Effector memory CD4-positive, alpha-beta T cell (primary cell): ENCODE measurements around the gene NUP214.
"Not testable (repeated sequence)": the region's sequence is repeated elsewhere in the genome, so short reads cannot be mapped to it uniquely, and the experiment has no call there.

ENCODE experiments used
- DNase-seq, 3 donors: peaks; one replicate each; pipeline ENCODE4 v3.0.0-alpha.2; 2020
- H3K27ac ChIP-seq: 2 replicates; pipeline ENCODE4 v1.7.0; 2013; ENCODE audit warnings: mild to moderate bottlenecking, low read length, moderate library complexity; ENCODE audit not compliant: insufficient read depth, poor library complexity, severe bottlenecking
- H3K27me3 ChIP-seq: replicated peaks from 2 replicates; pipeline ENCODE4 v1.7.0; 2013; ENCODE audit warnings: mild to moderate bottlenecking, low read length; ENCODE audit not compliant: insufficient read depth, control insufficient read depth, poor library complexity, severe bottlenecking
- H3K36me3 ChIP-seq: 2 replicates; pipeline ENCODE4 v1.7.0; 2013; ENCODE audit warnings: mild to moderate bottlenecking, low read length, moderate library complexity; ENCODE audit not compliant: control insufficient read depth, insufficient read depth
- H3K4me1 ChIP-seq: 2 replicates; pipeline ENCODE4 v1.7.0; 2013; ENCODE audit warnings: low read length, mild to moderate bottlenecking; ENCODE audit not compliant: control insufficient read depth, insufficient read depth, poor library complexity, severe bottlenecking
- H3K4me3 ChIP-seq: 2 replicates; pipeline ENCODE4 v1.7.0; 2013; ENCODE audit warnings: low read length, low read depth, mild to moderate bottlenecking; ENCODE audit not compliant: insufficient read depth, poor library complexity, severe bottlenecking
- H3K9me3 ChIP-seq: 2 replicates; pipeline ENCODE4 v1.7.0; 2013; ENCODE audit warnings: mild to moderate bottlenecking, low read length, moderate library complexity; ENCODE audit not compliant: control insufficient read depth

NUP214 gene

DNA sequence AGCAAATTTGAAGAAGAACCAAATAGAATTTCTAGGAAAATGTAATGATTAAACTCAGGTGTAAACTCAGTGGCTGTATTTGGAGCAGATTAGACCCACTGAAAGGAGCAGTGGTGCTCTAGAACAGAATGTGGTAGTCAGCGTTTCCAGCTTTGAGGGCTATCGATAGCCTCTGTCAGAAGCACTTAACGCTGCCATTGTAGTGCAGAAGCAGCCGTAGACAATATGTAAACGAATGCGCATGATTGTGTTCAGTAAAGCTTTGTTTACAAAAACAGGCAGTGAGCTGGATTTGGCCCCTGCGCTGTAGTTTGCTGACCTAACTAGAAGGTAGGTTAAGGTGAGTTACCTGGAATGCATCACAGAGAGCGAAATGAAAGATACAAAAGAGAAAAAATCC, 78.9 kb downstream of the NUP214 start:
- no peak overlapping the region for H3K27ac ChIP-seq

DNA sequence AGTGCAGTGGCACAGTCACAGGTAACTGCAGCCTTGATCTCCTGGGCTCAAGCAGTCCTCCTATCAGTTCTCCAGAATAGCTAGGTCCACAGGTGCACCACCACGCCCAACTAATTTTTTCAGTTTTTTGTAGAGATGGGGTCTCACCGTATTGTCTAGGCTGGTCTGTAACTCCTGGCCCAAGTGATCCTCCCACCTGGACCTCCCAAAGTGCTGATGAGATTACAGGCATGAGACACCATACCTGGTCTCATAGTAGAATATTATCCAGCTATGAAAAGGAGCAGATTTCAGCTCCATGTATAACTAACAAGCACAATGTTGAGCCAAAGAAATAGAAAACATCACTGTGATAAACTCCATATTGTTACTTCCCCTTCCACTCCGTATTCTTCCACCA, 81.1 kb downstream of the NUP214 start:
- DNase-seq, result no peak
- Histone ChIP-seq H3K27ac (no peak overlapping the region), H3K4me3 (no peak overlapping the region), H3K9me3 (no peaks in the 10 kb centered on the region), H3K27me3 (no peaks in the 10 kb centered on the region), H3K36me3 (peaks cover 20% of the 10 kb centered on the region), H3K4me1 (no peaks in the 10 kb centered on the region)

More for the DNA sequence above, 78.9 kb downstream of the NUP214 start:
- no peak for DNase-seq
- Histone ChIP-seq H3K27me3 (no peaks in the 10 kb centered on the region), H3K36me3 (peaks cover 26% of the 10 kb centered on the region), H3K4me3 (no peak overlapping the region), H3K9me3 (no peaks in the 10 kb centered on the region), H3K4me1 (no peaks in the 10 kb centered on the region)

DNA sequence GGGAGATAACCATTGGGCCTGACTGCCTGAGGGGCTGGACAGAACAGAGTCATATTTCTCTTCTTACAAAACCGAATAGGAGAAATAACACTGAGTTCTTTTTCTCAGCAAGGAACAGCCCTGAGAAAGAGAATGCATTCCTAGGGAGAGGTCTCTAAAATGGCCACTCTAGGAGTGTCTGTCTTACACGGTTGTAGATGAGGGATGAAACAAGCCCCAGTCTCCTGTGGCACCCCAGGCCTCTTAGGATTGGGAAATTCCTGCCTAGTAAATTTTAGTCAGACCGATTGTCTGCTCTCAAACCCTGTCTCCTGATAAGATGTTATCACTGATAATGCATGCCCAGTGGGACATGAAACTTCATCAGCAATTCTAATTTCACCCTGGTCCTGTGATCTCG, 86.5 kb downstream of the NUP214 start:
- not testable (repeated sequence) for DNase-seq, H3K4me1 ChIP-seq, H3K27ac ChIP-seq, H3K4me3 ChIP-seq, H3K9me3 ChIP-seq, H3K27me3 ChIP-seq
- peaks cover 19% of the 10 kb centered on the region for H3K36me3 ChIP-seq

DNA sequence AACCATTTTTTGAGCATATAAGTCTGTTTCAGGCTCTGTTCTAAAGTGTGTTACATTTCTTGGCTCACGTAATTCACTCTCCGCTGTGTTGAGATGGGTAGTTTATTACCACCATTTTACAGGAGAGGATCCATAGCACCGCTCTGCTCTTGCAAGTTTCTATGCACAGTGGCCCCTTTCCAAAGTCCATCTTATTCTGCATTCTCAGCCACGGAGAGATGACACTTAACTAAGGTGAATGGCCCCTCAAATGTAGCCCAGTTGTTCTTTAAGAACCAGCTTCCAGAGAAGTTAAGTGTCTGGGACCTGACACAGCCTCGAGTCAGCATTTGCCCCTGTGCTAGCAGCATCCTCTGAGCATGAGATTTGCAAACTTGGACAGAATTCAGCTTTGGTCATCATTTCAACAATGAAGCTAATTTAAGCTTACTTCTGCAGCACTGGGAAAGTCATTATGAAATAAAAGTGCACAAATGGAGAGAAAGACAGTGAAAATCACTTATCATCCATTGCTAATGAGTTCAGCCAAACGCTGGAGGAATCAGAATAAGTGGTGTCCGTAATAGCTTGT, 89.0 kb downstream of the NUP214 start:
- no peak overlapping the region for H3K27ac ChIP-seq

DNA sequence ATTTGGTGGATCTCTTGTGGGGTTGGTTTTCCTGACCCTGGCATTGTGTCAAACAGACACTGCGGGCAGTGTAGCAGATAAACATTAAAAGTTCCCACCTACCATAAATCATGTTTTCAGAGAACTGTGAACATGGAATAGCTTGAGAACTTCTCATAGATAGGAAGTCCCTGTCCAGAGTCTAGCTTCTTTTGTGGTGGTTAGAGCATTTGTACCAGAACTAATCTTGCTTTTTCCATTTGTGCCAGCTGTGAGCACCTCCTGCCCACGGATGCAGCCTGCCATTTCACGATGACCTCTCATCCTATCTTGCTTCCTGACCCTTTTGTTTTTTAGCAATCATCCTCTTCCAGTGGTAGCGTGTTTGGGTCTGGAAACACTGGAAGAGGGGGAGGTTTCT, 89.5 kb downstream of the NUP214 start:
- H3K4me1 ChIP-seq, result no peaks in the 10 kb centered on the region
- H3K4me3 ChIP-seq, result no peak overlapping the region
- no peak for DNase-seq
- H3K36me3 ChIP-seq, result peaks cover 15% of the 10 kb centered on the region
- H3K27me3 ChIP-seq, result no peaks in the 10 kb centered on the region
- no peak overlapping the region for H3K27ac ChIP-seq
- H3K9me3 ChIP-seq, result no peaks in the 10 kb centered on the region

More for the DNA sequence above, 89.0 kb downstream of the NUP214 start:
- no peaks in the 10 kb centered on the region for H3K4me1 ChIP-seq
- no peak overlapping the region for H3K4me3 ChIP-seq
- H3K27me3 ChIP-seq, result no peaks in the 10 kb centered on the region
- no peaks in the 10 kb centered on the region for H3K9me3 ChIP-seq
- no peak for DNase-seq
- H3K36me3 ChIP-seq, result peaks cover 15% of the 10 kb centered on the region

DNA sequence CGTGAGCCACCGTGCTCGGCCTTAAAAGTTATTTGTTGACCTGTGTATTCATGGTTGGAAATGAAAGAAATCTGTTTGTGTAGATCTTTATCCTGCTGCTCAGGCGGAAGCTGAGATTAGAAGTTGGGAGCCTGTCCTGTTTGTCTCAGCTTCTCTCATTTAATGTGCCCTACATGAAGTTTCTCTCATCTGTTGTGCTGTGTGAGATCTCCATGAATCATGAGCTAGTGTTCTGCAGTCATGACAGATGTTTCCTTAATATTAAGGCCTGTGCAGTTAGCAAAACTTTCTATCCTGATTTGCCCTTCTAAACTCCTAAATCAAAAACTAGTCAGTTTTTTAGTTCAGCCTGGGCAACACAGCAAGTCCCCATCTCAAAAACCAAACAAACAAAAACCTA, 91.4 kb downstream of the NUP214 start:
- Histone ChIP-seq H3K4me1 (no peaks in the 10 kb centered on the region), H3K27ac (no peak overlapping the region), H3K27me3 (no peaks in the 10 kb centered on the region), H3K9me3 (no peaks in the 10 kb centered on the region), H3K4me3 (no peak overlapping the region), H3K36me3 (peaks cover 11% of the 10 kb centered on the region)
- no peak for DNase-seq

DNA sequence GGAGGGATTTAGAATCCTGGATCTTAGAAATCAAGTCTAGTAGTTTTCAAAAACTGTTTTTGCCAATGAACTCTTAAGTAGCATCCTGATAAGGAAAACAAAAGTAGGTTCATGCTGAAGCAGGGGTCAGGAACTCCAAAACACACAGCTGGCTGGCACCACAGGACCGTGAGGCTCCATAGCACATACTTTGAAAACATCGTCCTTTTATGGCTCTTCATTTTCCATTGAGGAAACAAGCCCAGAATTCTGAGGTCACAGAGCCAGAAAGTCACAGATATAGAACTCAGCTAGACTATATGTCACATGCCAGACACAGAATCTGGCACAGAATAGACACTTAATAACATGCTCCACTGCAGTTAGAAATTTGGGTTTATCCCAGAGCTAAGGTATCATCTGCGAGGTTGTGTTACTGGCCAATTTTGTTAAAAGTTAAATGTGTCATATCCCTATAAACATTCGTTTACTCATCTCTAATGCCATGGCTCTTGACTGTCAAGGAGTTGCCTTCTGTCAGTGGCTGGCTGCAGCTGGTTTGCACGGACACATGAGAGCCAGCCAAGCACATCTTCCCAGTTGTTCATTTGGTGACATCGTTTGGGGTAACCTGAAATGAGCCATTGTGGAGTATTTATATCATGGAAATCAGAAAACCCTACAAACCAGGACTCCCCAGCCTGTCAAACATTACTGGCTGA, 92.1 kb downstream of the NUP214 start:
- no peak overlapping the region for H3K27ac ChIP-seq
- DNase-seq, result no peak
- H3K36me3 ChIP-seq, result peaks cover 14% of the 10 kb centered on the region

DNA sequence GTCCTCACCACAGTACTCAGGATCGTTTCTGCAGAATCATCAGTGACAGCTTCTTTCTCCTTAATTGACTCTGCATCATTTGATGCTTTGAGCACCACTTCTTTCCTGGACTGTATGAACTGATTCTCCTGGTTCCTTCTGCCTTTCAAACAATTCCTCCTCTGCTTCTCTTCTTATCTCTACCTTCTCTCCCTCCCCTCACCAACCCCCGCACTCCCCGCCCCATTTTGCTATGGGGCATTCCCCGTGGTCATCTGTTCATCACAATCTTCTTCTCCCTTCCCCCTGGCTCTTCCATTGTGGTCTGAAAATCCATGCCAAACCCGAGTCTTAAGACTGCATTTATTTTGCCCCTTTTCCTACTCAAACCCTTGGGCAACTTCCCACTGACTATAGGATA, 93.0 kb downstream of the NUP214 start:
- no peak for DNase-seq
- Histone ChIP-seq H3K4me1 (no peaks in the 10 kb centered on the region), H3K9me3 (no peaks in the 10 kb centered on the region), H3K36me3 (peaks cover 18% of the 10 kb centered on the region), H3K27me3 (no peaks in the 10 kb centered on the region), H3K27ac (no peak overlapping the region), H3K4me3 (no peak overlapping the region)

More for the DNA sequence above, 92.1 kb downstream of the NUP214 start:
- Histone ChIP-seq H3K4me3 (no peak overlapping the region), H3K4me1 (no peaks in the 10 kb centered on the region), H3K9me3 (no peaks in the 10 kb centered on the region), H3K27me3 (no peaks in the 10 kb centered on the region)

DNA sequence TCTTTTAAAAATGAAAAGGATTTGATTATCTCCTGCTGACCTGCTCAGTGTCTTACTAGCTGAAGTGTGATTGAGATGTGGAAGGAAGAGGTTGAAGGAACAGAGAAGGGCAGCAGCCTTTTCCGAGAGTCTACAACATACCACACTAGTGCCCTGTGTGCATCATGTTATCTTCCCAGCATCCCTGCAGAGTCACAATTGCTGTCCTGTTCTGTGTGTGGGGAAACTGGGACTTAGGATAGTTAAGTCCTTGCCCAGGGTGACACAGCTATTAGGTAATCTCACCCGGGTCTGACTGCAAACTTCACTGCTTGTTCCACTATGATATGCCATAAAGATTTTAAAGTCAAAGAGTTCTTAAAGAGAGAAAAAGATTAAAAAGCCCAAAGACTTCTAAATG, 95.1 kb downstream of the NUP214 start:
- Histone ChIP-seq H3K27me3 (no peaks in the 10 kb centered on the region), H3K9me3 (no peaks in the 10 kb centered on the region), H3K36me3 (peaks cover 14% of the 10 kb centered on the region), H3K27ac (no peak overlapping the region), H3K4me3 (no peak overlapping the region), H3K4me1 (no peaks in the 10 kb centered on the region)
- DNase-seq, result no peak

DNA sequence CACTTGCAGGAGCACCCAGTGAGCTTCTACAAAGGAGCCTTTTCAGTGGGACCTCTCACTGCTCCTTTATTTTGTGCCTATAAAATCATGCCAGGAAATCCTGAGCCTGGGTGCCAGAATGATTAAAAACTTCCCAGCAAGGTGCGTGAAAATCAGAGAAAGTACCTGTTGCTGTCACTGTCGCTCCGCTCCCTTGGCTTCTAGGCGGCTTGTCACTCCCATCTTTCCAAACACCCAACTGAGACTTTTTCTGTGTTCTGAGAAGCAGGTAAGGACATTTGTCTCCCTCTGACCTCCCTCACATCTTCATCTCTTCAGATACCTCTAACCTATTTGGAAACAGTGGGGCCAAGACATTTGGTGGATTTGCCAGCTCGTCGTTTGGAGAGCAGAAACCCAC, 97.1 kb downstream of the NUP214 start:
- Histone ChIP-seq H3K27me3 (no peaks in the 10 kb centered on the region), H3K27ac (no peak overlapping the region), H3K9me3 (no peaks in the 10 kb centered on the region), H3K4me1 (no peaks in the 10 kb centered on the region), H3K36me3 (peaks cover 13% of the 10 kb centered on the region), H3K4me3 (no peak overlapping the region)
- DNase-seq, result no peak
